M059J (cell line): ENCODE results near the gene CASS4. TPM values are rescaled to one million over a fixed set of nuclear protein-coding genes. Genes with fewer than 3 reads are reported as not detected.
A peak's percentile ranks its signal among the peaks of the same experiment; 100 is the strongest.

ENCODE experiments used
- DNase-seq: peaks from one replicate; pipeline ENCODE4 v3.0.0-alpha.2; 2012; ENCODE audit warnings: low read depth
- total RNA-seq: library from RNA; depleted of rRNA; stranded (reverse); fragments of >200 nt; shearing (Covaris generic); gene quantifications from 2 replicates; pipeline ENCODE4 v1.2.3, GENCODE V29; 2014

CASS4 gene
- total RNA-seq, 1 experiment from 2014 or later, result 0.15 TPM

GRCh38 chr20:56422824-56423189 lies 10.7 kb downstream of the CASS4 start:
- no peak for DNase-seq

DNA sequence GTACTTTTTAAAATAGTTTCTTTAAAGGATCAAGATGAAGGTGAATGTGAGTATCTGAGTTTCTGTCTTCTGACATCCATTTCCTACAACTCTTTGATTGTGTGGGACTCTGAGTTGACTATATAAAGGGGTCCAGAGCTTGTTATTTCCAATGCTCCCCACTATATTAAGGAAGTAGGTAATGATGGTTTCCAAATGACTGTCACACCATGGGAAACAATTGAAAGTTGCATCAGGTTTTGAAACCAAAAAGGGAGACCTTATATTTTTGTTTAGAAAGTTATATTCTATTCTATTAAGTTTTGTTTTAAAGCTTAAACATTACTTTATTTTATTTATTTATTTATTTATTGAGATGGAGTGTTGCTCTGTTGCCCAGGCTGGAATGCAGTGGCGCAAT lies 11.2 kb downstream of the CASS4 start:
- no peak for DNase-seq

DNA sequence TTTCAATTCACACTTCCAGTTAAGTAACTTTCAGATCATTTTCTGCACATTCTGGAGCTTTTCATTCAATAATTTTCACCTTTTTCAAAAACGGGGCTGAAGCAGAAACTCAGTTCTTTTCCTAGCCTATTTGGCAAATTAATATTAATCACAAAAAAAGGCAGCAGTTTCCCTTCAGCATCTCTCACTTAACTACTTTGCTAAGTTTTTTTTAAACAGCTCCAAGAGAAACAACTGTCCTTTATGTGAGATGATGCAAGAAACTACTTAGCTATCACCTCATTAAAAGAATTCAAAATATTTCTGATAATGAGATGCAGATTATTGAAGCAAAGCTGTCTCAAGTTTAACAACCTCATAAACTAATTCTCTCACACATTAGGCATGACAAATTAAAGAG lies 11.8 kb downstream of the CASS4 start:
- no peak for DNase-seq

GRCh38 chr20:56424931-56425330 lies 12.9 kb downstream of the CASS4 start:
- no peak for DNase-seq

- no peak for DNase-seq
These were observed 14.0 kb downstream of the CASS4 start for GRCh38 chr20:56426026-56426425.

- DNase-seq, result no peak
These were observed 14.9 kb downstream of the CASS4 start for GRCh38 chr20:56426926-56427325.

DNA sequence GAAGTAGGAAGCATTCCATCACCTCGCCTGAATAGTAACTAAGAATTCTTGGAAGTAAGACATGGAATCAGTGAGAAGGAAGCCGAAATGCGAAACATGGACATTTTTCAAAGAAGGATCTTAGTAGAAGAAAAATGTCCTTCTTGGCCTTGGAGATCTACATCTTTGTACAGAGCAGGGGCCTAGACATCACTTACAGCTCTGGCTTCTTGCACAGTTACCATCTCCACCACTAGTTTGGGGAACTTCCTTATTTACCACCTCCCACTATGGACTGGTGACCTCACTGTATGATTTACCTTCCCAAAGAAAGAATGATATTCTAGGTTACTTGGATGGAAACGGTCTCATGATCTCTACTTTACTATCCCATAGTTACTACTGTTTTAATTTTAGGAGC lies 15.7 kb downstream of the CASS4 start:
- DNase-seq, result no peak

DNA sequence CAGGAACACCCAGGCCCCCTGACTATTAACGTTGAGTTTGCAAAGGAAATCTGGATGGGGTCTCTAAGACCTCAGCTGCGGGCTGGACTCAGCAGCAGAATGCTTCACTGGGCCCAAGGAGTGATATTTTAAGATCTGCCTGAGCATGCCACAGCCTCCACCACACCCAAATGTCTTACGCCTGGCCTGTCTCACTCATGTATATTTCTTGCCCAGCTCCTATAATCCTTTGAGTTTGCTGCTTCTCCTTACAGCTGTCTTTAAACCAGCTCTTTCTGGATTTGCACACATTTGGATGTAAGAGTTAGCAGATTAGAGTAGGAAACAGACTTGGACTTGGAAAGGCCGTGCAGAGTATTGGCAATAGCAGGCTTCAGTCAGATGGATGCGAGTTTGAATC lies 16.4 kb downstream of the CASS4 start:
- no peak for DNase-seq

DNA sequence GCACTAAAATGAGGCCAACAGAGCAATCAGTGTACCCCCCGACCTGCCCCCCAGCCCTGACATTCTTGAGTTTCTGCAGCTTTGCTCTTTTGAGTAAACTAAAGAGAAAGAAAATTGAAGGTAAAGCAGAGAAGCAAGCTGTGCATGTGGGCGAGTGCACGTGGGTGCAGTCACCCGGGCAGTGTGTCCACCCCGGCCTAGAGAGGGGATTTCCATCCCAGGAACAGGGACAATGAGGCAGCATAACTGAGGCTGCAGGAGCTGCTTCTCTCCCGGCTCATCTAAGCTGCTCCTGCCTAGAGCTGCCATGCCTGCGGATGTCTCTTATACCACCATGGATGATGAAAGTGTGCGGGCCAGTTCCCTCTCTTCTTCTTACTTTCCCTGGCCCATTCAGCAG lies 16.8 kb downstream of the CASS4 start:
- DNase-seq, result no peak

GRCh38 chr20:56429502-56429901 lies 17.4 kb downstream of the CASS4 start:
- peak; percentile 77 for DNase-seq

- no peak for DNase-seq
These were observed 17.9 kb downstream of the CASS4 start for GRCh38 chr20:56429941-56430340.

DNA sequence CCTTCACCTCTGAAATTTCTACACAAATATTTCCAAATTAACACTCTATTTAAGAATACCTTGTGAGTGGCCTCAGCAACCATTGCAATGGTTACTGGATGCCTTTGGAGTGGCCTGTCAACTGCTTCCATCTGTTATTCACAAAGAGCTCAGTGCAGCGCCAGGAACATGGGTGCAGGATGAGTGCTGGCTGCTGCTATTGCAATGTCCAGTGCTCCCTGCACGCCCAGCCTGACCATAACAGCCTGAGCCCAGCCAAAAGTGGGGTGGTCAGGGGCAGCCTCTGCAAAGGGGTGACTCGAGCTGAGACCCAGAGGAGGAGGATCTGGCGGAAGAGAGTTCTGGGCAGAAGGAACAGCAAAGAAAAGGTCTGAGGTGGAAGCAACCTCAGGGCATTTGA lies 18.4 kb downstream of the CASS4 start:
- no peak for DNase-seq

DNA sequence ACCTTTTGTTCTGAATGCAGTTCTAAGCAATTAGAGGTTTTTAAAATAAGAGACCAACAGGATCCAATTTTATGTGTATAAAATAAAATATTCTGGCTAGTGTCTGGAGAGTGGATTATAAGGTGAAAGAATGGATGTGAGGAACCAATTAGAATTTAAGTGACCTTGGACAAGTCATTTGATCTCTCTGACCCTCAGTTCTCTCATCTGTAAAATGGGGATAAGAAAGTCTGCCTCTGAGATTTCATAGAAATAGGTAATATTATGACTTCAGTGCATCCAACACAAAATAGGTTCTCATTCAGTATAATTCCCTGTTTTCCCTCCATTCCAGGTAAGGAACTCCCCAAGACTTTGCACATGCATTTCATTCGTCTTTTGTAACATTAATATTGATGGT lies 18.9 kb downstream of the CASS4 start:
- DNase-seq, result no peak

DNA sequence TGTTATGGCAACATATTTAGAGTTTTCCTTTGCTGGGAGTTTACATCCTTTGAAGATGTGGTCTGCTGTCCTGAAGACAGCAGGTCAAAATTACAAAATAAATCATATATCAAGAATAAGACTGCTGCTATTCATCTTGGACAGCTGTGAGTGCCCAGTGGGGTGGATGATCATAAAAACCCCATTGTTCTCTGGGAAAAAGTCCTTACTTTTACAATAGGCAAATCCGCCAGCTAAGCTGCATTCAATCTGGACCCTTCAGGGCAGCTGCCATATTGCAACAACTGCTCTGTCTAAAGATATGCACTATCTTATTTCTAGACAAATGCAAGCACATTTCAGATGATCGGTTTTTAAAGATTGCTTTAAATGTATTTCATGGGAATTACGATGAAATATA lies 19.4 kb downstream of the CASS4 start:
- no peak for DNase-seq

DNA sequence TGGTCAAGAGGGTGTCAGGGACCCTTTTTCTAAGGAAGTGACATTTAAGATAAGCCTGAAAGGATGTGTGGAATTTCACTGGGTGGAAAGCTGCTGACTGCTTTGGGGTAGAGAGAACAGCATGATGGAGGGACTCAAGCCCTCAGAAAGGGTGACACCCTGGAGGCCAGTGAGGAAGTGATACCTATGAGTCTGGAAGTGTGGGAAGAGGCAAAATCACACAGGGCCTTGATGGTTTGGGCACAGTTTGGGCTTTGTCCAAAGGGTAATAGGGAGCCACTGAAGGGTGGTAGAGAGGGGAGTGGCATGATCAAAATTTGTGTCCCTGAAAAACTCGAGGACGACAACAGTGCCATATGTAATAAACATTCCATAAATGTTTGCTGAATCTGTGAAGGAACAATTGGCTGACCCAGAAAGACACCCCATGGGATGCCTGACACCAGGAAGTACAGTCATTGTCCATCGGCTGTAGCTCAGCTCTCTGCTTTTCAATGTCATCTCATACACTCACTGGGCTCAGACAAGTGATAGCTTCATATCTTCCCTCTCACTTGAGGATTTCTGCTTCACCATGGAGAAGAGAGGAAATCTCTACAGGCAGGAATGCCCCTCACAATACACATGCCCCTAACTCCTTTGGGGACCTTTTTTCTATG lies 21.3 kb downstream of the CASS4 start:
- DNase-seq, result no peak

GRCh38 chr20:56433880-56434255 lies 21.8 kb downstream of the CASS4 start:
- DNase-seq, result peak; percentile 71

- DNase-seq, result no peak
These were observed 25.3 kb downstream of the CASS4 start for GRCh38 chr20:56437196-56437960.

GRCh38 chr20:56438284-56438683 lies 26.2 kb downstream of the CASS4 start:
- DNase-seq, result no peak

DNA sequence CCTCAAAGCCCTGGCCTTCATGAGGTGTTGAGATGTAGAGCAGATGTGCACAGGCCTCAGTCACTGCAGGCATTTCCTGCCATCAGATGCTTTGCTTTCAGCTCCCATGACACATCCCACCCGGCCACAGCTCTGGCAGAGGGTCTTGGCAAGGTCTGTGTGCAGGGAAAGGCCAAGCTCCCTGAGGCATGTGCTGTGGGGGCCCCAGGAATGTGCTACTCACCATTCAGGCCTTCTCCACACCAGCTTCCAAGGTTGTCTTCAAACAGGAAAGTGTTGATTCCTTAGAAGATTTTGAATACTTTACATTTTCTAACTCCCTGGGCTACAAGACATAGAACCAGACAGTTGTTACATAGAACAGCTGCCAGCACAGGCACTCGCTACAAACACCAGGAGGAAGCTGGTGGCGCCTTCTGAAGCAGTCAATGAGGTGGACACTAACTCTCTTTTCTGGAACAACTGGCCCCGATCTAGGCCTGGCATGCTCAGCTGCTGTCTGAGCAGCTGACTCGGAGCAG lies 27.8 kb downstream of the CASS4 start:
- peak; percentile 98 for DNase-seq

- DNase-seq, result peak; percentile 95
These were observed 28.4 kb downstream of the CASS4 start for GRCh38 chr20:56440346-56441007.

- peak; percentile 38 for DNase-seq
These were observed 30.6 kb downstream of the CASS4 start for GRCh38 chr20:56442389-56443365.
